H1 (cell line): ENCODE data around the gene ACAP1.

Source experiments
- CTCF ChIP-seq, 3 experiments: IDR thresholded peaks; 1 replicate in 2 of 3; 2 replicates in 1 of 3; pipeline versions ENCODE4 v1.5.1 to v1.6.1; 2011; ENCODE audit warnings: low read length in 3 of 3, mild to moderate bottlenecking in 3 of 3, inconsistent platforms in 2 of 3, low read depth in 1 of 3, moderate library complexity in 1 of 3; ENCODE audit not compliant: insufficient read depth in 1 of 3; ENCODE audit errors: control extremely low read depth in 1 of 3
- MAFK ChIP-seq: IDR thresholded peaks from 2 replicates; pipeline ENCODE4 v1.6.1; 2012; ENCODE audit warnings: low read depth, mild to moderate bottlenecking, improper control_type of control experiment, low read length
- ZNF274 ChIP-seq: IDR thresholded peaks from 2 replicates; pipeline ENCODE4 v1.7.0; 2012; ENCODE audit warnings: low read length, borderline replicate concordance; ENCODE audit errors: extremely low read depth
- TF ChIP-seq, protein P1 (sequence below): IDR thresholded peaks from 2 replicates; pipeline ENCODE4 v1.6.1; 2012; ENCODE audit warnings: inconsistent platforms

DNA sequence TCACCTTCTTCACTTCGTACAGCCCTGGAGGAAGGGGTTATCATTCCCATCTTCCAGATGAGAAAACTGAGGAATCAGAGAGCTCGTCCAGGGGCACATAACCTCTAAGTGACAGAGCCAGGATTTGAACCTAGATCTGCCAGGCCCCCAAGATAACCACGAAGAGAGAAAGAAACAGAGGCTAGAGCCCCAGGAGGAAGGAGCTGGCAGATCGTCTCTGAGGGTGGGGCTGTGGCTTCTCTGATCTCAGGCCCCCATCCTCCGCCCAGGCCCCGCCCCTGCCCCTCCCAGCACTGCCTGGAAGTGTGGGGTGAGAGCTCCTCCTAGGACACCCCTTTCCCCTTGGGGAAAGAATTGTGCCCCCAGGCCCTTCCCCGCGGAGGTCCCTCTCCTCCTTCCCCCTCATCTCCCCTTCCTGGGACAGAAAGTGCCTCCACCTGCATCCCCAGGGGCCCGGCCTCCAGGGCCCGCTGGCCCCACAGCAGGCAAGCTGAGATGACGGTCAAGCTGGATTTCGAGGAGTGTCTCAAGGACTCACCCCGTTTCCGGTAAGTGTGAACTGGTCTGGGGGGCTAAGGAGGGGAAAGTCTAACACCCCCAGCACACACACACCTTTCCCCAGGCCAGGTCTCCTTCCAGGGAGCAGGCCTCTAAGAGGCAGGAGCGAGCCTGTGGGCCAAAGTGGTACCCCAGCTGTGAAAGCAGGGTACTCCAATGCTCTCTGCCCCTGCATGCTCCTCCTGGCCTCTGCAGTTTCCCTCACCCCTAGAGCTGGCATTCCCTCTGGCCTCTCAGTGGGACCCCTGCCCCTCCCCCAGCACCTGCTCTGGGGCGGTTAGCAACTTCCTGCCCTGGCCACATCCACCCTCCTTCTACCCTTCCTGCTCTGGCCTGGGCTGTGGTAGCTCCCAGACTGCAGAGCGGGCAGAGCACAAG is at the start of gene ACAP1:
- TF ChIP-seq CTCF (IDR thresholded peaks at IDR 0.05; ENCODE audit: control extremely low read depth in 1 of 3, insufficient read depth in 1 of 3, low read depth in 1 of 3, low read length in 3 of 3) (no peak), MAFK (no peak), ZNF274 (no peak)
- TF ChIP-seq, protein P1, sequence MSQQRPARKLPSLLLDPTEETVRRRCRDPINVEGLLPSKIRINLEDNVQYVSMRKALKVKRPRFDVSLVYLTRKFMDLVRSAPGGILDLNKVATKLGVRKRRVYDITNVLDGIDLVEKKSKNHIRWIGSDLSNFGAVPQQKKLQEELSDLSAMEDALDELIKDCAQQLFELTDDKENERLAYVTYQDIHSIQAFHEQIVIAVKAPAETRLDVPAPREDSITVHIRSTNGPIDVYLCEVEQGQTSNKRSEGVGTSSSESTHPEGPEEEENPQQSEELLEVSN = no peak
